Breast epithelium (tissue), 3 donors: Measurements from ENCODE around the gene CACHD1.

Experiments
- CTCF ChIP-seq, 3 donors: fragments of 450-650 bp; IDR thresholded peaks; one replicate each; pipeline ENCODE4 v1.5.1; 2016 to 2017; ENCODE audit warnings: antibody characterized with exemption in 3 of 3, mild to moderate bottlenecking in 3 of 3, moderate library complexity in 3 of 3
- POLR2A ChIP-seq: fragments of 450-650 bp; IDR thresholded peaks from one replicate; pipeline ENCODE4 v1.6.1; 2016; ENCODE audit warnings: antibody characterized with exemption, mild to moderate bottlenecking, moderate library complexity
- POLR2AphosphoS5 ChIP-seq, 3 donors: sonication (generic); formaldehyde crosslinking; IDR thresholded peaks; one replicate each; pipeline ENCODE4 v1.6.1; 2017; ENCODE audit warnings: antibody characterized with exemption in 3 of 3

- TF ChIP-seq POLR2A (no peak), CTCF (IDR thresholded peaks at IDR 0.05) (no peak), POLR2AphosphoS5 (IDR thresholded peaks at IDR 0.05) (no peak)
These were observed 25.9 kb downstream of the CACHD1 start for GRCh38 chr1:64495878-64496277.
